Neutrophil (primary cell): ENCODE data around the gene NOTCH1.

Experiments
- H3K27ac ChIP-seq: fragments of 200-600 bp; sonication (generic); 2 replicates; pipeline ENCODE4 v1.5.1; 2016; ENCODE audit warnings: mild to moderate bottlenecking, moderate library complexity
- H3K27me3 ChIP-seq: fragments of 200-600 bp; sonication (generic); 2 replicates; pipeline ENCODE4 v1.6.0; 2016; ENCODE audit warnings: mild to moderate bottlenecking
- H3K36me3 ChIP-seq: fragments of 200-600 bp; sonication (generic); 2 replicates; pipeline ENCODE4 v1.5.1; 2017
- H3K4me1 ChIP-seq, 2 experiments: fragments of 200-600 bp in 1 of 2; sonication (generic) in 1 of 2; 1 replicate in 1 of 2; 2 replicates in 1 of 2; pipeline versions ENCODE4 v1.5.1 to v1.6.1; 2013 to 2016; ENCODE audit warnings: low read depth in 1 of 2, low read length in 1 of 2, mild to moderate bottlenecking in 1 of 2, moderate library complexity in 1 of 2; ENCODE audit not compliant: control insufficient read depth in 1 of 2, insufficient read depth in 1 of 2
- H3K4me3 ChIP-seq, 2 experiments: fragments of 200-600 bp in 1 of 2; sonication (generic) in 1 of 2; 1 replicate in 1 of 2; 2 replicates in 1 of 2; pipeline ENCODE4 v1.5.1; 2013 to 2016; ENCODE audit warnings: low read depth in 1 of 2, low read length in 1 of 2, mild to moderate bottlenecking in 1 of 2, moderate library complexity in 1 of 2
- H3K9me3 ChIP-seq: fragments of 200-600 bp; sonication (generic); 2 replicates; pipeline ENCODE4 v1.5.1; 2016
- TF ChIP-seq, protein P1 (sequence below): fragments of 200-600 bp; sonication (generic); IDR thresholded peaks from 2 replicates; pipeline ENCODE4 v1.5.1; 2016; ENCODE audit warnings: antibody characterized with exemption

NOTCH1 gene

DNA sequence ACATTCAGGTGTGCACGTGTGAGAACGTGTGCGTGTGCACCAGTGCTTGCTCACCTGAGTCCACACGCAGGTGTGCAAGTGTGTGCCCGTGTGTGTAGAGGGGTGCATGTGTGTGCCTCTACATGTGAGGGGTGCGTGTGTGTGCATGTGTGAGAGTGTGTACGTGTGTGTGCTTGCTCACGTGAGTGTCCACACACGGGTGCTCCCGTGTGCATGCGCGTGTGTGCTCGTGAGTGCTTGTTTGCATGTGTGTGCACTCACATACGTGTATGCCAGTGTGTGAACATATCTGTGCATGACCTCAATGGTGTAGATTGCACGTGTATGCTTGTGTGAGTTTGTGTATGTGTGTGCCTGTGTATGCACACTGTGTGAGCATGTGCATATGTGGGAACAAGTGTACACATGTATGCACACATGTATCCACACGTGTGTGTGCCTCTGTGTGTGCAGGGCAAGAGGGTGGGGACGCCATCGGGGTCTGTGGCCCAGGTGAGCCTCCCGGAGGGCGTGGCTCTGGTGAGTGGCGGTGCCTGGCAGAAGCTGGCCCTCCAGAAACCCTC lies 40.6 kb upstream of the NOTCH1 start:
- Histone ChIP-seq H3K27me3 (peaks cover 50% of the 10 kb centered on the region), H3K27ac (peak overlapping the region; percentile 43), H3K4me1 (peaks cover 14 to 27% of the 10 kb centered on the region in 2 experiments), H3K4me3 (peak overlapping the region in 1 of 2 experiments; percentile 38), H3K36me3 (no peaks in the 10 kb centered on the region), H3K9me3 (no peaks in the 10 kb centered on the region)
- TF ChIP-seq, protein P1, sequence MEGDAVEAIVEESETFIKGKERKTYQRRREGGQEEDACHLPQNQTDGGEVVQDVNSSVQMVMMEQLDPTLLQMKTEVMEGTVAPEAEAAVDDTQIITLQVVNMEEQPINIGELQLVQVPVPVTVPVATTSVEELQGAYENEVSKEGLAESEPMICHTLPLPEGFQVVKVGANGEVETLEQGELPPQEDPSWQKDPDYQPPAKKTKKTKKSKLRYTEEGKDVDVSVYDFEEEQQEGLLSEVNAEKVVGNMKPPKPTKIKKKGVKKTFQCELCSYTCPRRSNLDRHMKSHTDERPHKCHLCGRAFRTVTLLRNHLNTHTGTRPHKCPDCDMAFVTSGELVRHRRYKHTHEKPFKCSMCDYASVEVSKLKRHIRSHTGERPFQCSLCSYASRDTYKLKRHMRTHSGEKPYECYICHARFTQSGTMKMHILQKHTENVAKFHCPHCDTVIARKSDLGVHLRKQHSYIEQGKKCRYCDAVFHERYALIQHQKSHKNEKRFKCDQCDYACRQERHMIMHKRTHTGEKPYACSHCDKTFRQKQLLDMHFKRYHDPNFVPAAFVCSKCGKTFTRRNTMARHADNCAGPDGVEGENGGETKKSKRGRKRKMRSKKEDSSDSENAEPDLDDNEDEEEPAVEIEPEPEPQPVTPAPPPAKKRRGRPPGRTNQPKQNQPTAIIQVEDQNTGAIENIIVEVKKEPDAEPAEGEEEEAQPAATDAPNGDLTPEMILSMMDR = no peak

DNA sequence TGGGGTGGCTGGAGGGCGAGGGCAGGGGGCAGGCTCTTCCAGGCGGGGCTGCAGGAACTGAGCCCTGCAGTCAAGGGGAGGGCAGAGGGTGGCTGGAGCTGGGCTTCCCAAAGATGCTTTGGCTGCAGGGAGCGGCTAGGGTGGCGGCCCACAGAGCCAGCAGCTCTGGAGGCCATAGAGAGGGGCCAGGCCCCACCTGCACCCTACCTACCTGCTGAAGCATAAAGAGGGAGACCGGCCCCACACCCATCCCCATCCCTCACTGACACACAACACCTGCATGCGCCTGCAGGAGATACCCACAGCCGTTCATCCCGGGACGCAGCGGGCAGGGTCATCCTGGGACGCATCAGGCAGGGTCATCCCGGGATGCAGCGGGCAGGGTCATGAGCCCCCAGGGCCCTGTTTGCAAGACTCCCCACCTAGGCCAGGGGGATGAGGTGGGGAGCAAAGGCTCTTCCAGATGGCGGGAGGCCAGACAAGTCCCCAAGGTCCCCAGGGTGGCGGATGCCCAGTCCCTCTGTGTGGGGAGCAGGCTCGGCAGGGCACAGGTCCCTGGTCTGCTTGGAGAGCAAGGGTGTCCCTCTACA lies 39.8 kb upstream of the NOTCH1 start:
- Histone ChIP-seq H3K9me3 (no peaks in the 10 kb centered on the region), H3K27ac (no peak overlapping the region), H3K4me3 (no peak overlapping the region), H3K4me1 (peaks cover 14 to 21% of the 10 kb centered on the region in 2 experiments), H3K36me3 (no peaks in the 10 kb centered on the region), H3K27me3 (peaks cover 50% of the 10 kb centered on the region)
- TF ChIP-seq, protein P1 = no peak

DNA sequence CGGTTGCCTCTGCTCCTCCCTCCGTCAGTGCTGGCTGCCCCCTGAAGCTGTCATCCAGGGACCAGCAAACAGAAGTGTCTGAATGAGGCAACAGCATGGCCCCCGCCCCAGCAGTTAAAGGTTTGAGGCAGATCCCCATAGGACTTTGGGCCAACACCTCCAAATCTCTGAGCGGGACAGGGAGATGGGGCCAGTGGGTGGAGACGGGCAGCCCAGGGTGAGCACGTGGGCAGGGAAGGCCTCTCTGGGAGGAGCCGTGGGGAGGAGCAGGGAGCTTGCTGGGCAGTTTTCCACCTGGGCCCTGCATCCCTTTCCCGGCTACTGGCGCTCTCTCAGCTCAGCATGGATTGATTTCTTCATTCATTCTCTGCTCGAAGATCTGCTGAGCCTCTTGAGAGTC lies 39.1 kb upstream of the NOTCH1 start:
- H3K4me3 ChIP-seq = no peak overlapping the region
- H3K9me3 ChIP-seq = no peaks in the 10 kb centered on the region
- H3K27ac ChIP-seq = no peak overlapping the region
- TF ChIP-seq, protein P1 = no peak
- peaks cover 50% of the 10 kb centered on the region for H3K27me3 ChIP-seq
- H3K4me1 ChIP-seq = peaks cover 14 to 21% of the 10 kb centered on the region in 2 experiments
- H3K36me3 ChIP-seq = no peaks in the 10 kb centered on the region

DNA sequence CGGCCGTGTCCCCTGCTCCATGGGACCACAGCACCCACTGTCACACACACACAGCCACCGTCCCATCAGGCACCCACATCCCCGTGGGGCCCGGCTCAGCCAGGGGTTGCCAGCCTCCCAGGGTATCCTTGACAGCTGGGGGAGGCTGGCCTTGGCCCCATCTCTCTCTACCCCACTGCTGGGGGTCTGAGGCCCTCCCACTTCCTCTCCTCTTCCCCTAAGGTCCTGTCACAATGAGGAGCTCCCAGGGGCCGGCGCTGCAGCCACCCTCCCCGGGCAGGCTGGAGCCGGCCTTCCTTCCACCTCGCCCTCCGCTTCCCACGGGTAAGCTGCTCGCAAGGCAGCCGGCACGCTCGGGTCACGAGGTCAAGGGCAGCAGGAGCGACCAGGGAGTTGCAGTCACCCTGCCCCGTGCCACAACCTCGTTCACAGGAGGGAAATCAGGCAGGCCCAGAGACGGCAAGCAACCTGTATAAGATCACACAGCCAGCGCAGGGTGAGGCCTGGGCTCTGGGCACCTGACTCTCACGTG lies 38.6 kb upstream of the NOTCH1 start:
- H3K4me3 ChIP-seq = no peak overlapping the region
- no peaks in the 10 kb centered on the region for H3K36me3 ChIP-seq
- TF ChIP-seq, protein P1 = no peak
- H3K27me3 ChIP-seq = peaks cover 52% of the 10 kb centered on the region
- H3K27ac ChIP-seq = no peak overlapping the region
- peaks cover 15 to 21% of the 10 kb centered on the region in 2 experiments for H3K4me1 ChIP-seq
- H3K9me3 ChIP-seq = no peaks in the 10 kb centered on the region

DNA sequence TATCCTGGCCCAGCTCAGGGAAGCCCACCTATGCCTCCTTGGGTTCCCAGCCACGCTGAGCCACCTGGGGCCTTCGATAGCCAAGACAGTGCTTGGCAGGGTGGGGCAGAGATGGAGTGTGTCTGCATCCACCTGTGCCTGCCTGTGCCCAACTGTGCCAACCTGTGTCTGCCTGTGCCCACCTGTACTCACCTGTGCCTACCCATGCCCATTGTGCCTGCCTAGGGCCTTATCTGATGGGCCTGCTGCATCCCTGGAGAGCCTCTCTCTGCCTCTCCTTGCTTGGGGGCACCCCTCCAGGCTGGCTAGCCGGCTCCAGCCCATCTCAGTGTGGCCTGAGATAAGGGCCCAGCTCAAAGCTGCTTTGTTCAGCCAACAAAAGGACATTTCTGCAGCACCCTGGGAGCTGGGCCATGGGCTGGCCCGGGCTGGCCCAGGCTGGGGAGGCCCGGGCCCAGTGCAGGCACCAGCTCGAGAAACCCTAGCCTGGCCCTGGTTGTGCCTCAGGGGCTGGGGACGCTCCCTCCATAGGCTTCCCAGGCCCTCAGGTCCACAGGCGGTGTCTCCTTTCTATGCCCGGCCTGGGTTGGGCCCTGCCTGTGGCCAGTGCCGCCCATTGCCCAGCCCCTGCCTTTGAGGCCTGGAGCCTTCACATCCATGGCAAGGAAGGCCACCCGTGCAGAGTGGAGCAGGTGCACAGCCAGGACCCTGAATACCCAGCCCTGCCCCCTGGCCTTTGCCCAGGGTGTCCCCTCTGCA lies 37.3 kb upstream of the NOTCH1 start:
- Histone ChIP-seq H3K4me1 (peaks cover 22 to 28% of the 10 kb centered on the region in 2 experiments), H3K4me3 (no peak overlapping the region), H3K36me3 (no peaks in the 10 kb centered on the region), H3K27me3 (peaks cover 52% of the 10 kb centered on the region), H3K9me3 (no peaks in the 10 kb centered on the region), H3K27ac (no peak overlapping the region)
- TF ChIP-seq, protein P1 = no peak
